PC-3 (cell line): ENCODE results near the gene DDX42. TPM values are rescaled to one million over a fixed set of nuclear protein-coding genes. Genes with fewer than 3 reads are reported as not detected.

Experiments
- ATAC-seq: fragments of 200-7000 bp; cut with Tn5 transposase; 2 replicates; pipeline ENCODE4 v1.9.1; 2020; ENCODE audit warnings: mild to moderate bottlenecking, moderate library complexity
- BruUV-seq: library from RNA; stranded (reverse); fragments of 400-500 nt; replicated peaks from 2 replicates; lab custom pipeline; 2021; lab: Mats Ljungman, UMichigan
- CTCF ChIA-PET: fragments of 300-600 bp; sonication (Branson Sonifier 250); formaldehyde crosslinking; loops from one replicate; lab custom pipeline; 2022; ENCODE audit warnings: antibody characterized with exemption; lab: Charles Lee
- POLR2A ChIA-PET: fragments of 300-600 bp; sonication (Branson Sonifier 250); formaldehyde crosslinking; loops from one replicate; lab custom pipeline; 2022; ENCODE audit warnings: antibody characterized with exemption; ENCODE audit not compliant: unreplicated experiment; lab: Charles Lee
- DNase-seq: peaks from one replicate; pipeline ENCODE4 v3.0.0-alpha.2; 2015
- H2AFZ ChIP-seq: fragments of 300-600 bp; sonication (generic); 2 replicates; pipeline ENCODE4 v1.6.0; 2016; ENCODE audit warnings: antibody characterized with exemption, low read length
- H3F3A ChIP-seq: fragments of 300-600 bp; sonication (generic); one replicate; pipeline ENCODE4 v1.6.0; 2017; ENCODE audit warnings: antibody characterized with exemption, low read length, control low read depth, mild to moderate bottlenecking; ENCODE audit not compliant: unreplicated experiment
- H3K27ac ChIP-seq: fragments of 300-600 bp; sonication (generic); 2 replicates; pipeline ENCODE4 v1.5.1; 2016; ENCODE audit warnings: mild to moderate bottlenecking, low read length
- H3K27me3 ChIP-seq: fragments of 300-600 bp; sonication (generic); 2 replicates; pipeline ENCODE4 v1.6.1; 2016; ENCODE audit warnings: low read length, mixed read lengths
- H3K36me3 ChIP-seq: fragments of 300-600 bp; sonication (generic); 2 replicates; pipeline ENCODE4 v1.6.1; 2016; ENCODE audit warnings: low read depth, mixed run types, low read length, mixed read lengths
- H3K4me1 ChIP-seq: fragments of 300-600 bp; sonication (generic); 2 replicates; pipeline ENCODE4 v1.5.1; 2016; ENCODE audit warnings: low read length; ENCODE audit not compliant: insufficient read depth
- H3K4me2 ChIP-seq: fragments of 300-600 bp; sonication (generic); 2 replicates; pipeline ENCODE4 v1.6.0; 2016; ENCODE audit warnings: low read length
- H3K4me3 ChIP-seq: fragments of 300-600 bp; sonication (generic); 2 replicates; pipeline ENCODE4 v1.5.1; 2016; ENCODE audit warnings: mild to moderate bottlenecking, low read length, mixed read lengths
- H3K79me2 ChIP-seq: fragments of 300-600 bp; sonication (generic); 2 replicates; pipeline ENCODE4 v1.6.1; 2017; ENCODE audit warnings: low read length, mixed read lengths
- H3K9ac ChIP-seq: fragments of 300-600 bp; sonication (generic); 2 replicates; pipeline ENCODE4 v1.6.0; 2016; ENCODE audit warnings: mild to moderate bottlenecking, low read length
- H3K9me2 ChIP-seq: fragments of 300-600 bp; sonication (generic); replicated peaks from 2 replicates; pipeline ENCODE4 v1.6.1; 2016; ENCODE audit warnings: mixed run types, low read length, mixed read lengths
- H3K9me3 ChIP-seq: fragments of 300-600 bp; sonication (generic); 2 replicates; pipeline ENCODE4 v1.6.1; 2016; ENCODE audit warnings: low read length, mixed read lengths
- H4K20me1 ChIP-seq: fragments of 300-600 bp; sonication (generic); 2 replicates; pipeline ENCODE4 v1.6.1; 2016; ENCODE audit warnings: low read length, mixed read lengths
- CTCF ChIP-seq: fragments of 300-600 bp; sonication (generic); conservative IDR thresholded peaks from 2 replicates; pipeline ENCODE4 v1.5.1; 2017; ENCODE audit warnings: antibody characterized with exemption, low read depth, mild to moderate bottlenecking, low read length
- EZH2 ChIP-seq: fragments of 300-600 bp; sonication (generic); IDR thresholded peaks from one replicate; pipeline ENCODE4 v1.6.1; 2017; ENCODE audit warnings: antibody characterized with exemption, mild to moderate bottlenecking, low read length; ENCODE audit not compliant: unreplicated experiment
- EZH2phosphoT487 ChIP-seq: fragments of 300-600 bp; sonication (generic); IDR thresholded peaks from 2 replicates; pipeline ENCODE4 v1.6.1; 2018; ENCODE audit warnings: mild to moderate bottlenecking, antibody characterized with exemption, low read length, borderline replicate concordance
- intact Hi-C: fragments of 100-400 bp; cut with micrococcal nuclease; formaldehyde crosslinking; loops from 2 replicates; pipeline ENCODE4 v1.9.0; 2023
- total RNA-seq: library from RNA; depleted of rRNA; stranded (reverse); fragments of >200 nt; gene quantifications from 2 replicates; pipeline ENCODE4 v1.2.3, GENCODE V29; 2014

Gene DDX42
- total RNA-seq, 1 experiment from 2014 or later = 72.4 TPM

GRCh38 chr17:63741408-63742173 lies 32.4 kb upstream of the DDX42 start, which contains the start of gene STRADA:
STRADA (minus strand) TSS chr17:63741799; CDS start chr17:63728369, 13,430 bp downstream.
- Histone ChIP-seq H3K27ac (peak within 1 kb of the TSS; percentile 66), H3K9ac (peak within 1 kb of the TSS; percentile 88), H4K20me1 (no peaks in the 10 kb centered on the region), H2AFZ (peak within 1 kb of the TSS; percentile 86), H3K4me2 (peak within 1 kb of the TSS; percentile 99), H3K9me2 (no peaks in the 10 kb centered on the region), H3K9me3 (no peaks in the 10 kb centered on the region), H3K79me2 (peaks cover 19% of the 10 kb centered on the region), H3F3A (peaks cover 10% of the 10 kb centered on the region), H3K36me3 (peaks cover 11% of the 10 kb centered on the region; the same call in 1 of the 2 replicates), H3K4me3 (peak within 1 kb of the TSS; percentile 87), H3K4me1 (peaks cover 15% of the 10 kb centered on the region; the same call in 1 of the 2 replicates), H3K27me3 (no peaks in the 10 kb centered on the region)
- intact Hi-C loops = loop anchor here (1.0 to 5.0 kb wide), 3 partner anchors 32 to 119 kb away; partner anchors contain the start of genes CCDC47 and MAP3K3
- no TSS peak for BruUV-seq
- CTCF ChIA-PET = interaction anchor here (0.6 kb wide), 2 partner anchors 43 to 100 kb away, joined by 3 read pairs; no protein-coding TSS in a partner anchor
- POLR2A ChIA-PET = interaction anchor here (0.7 kb wide), 2 partner anchors 32 to 100 kb away, joined by 3 to 5 read pairs; partner anchors contain the start of gene CCDC47
- DNase-seq (peak; percentile 100), ATAC-seq (peak; percentile 87)
- no peak for TF ChIP-seq EZH2phosphoT487
- no peak for TF ChIP-seq CTCF
- no peak for TF ChIP-seq EZH2

- ChIA-PET POLR2A (no interaction called here), CTCF (no interaction called here)
- Histone ChIP-seq H3K79me2 (no peaks in the 10 kb centered on the region), H4K20me1 (no peaks in the 10 kb centered on the region), H3K9me2 (no peaks in the 10 kb centered on the region), H3F3A (no peaks in the 10 kb centered on the region), H3K9me3 (no peaks in the 10 kb centered on the region), H3K4me1 (no peaks in the 10 kb centered on the region), H2AFZ (no peak overlapping the region), H3K27me3 (no peaks in the 10 kb centered on the region), H3K9ac (no peak overlapping the region), H3K27ac (no peak overlapping the region), H3K4me2 (no peak overlapping the region), H3K36me3 (peaks cover 66% of the 10 kb centered on the region), H3K4me3 (no peak overlapping the region)
- BruUV-seq = TSS peak; percentile 25
- intact Hi-C loops = no loop called here
- ATAC-seq (no peak), DNase-seq (no peak)
- TF ChIP-seq EZH2 (no peak), CTCF (no peak)
Measured at GRCh38 chr17:63751806-63752205, 22.2 kb upstream of the DDX42 start.

- H3K4me1 ChIP-seq = no peaks in the 10 kb centered on the region
- H3K9ac ChIP-seq = no peak overlapping the region
- DNase-seq (no peak), ATAC-seq (no peak)
- H3K4me3 ChIP-seq = no peak overlapping the region
- H3K36me3 ChIP-seq = peaks cover 63% of the 10 kb centered on the region
- no peak overlapping the region for H2AFZ ChIP-seq
- no peak overlapping the region for H3K4me2 ChIP-seq
- H3K9me3 ChIP-seq = no peaks in the 10 kb centered on the region
- CTCF ChIA-PET = no interaction called here
- intact Hi-C loops = no loop called here
- BruUV-seq = no TSS peak
- H3K27me3 ChIP-seq = no peaks in the 10 kb centered on the region
- H3K27ac ChIP-seq = no peak overlapping the region
- no peaks in the 10 kb centered on the region for H3F3A ChIP-seq
- no peaks in the 10 kb centered on the region for H3K9me2 ChIP-seq
- TF ChIP-seq EZH2phosphoT487 (no peak), CTCF (no peak), EZH2 (no peak)
- no peaks in the 10 kb centered on the region for H3K79me2 ChIP-seq
- POLR2A ChIA-PET = no interaction called here
- H4K20me1 ChIP-seq = no peaks in the 10 kb centered on the region
Measured at GRCh38 chr17:63752707-63753106, 21.3 kb upstream of the DDX42 start.
